HG03025 (cell line): ENCODE data around the gene BCL2L13.
"Not testable (repeated sequence)": the region's sequence is repeated elsewhere in the genome, so short reads cannot be mapped to it uniquely, and the experiment has no call there.

Experiments used
- ATAC-seq: cut with Tn5 transposase; IDR thresholded peaks from one replicate; pipeline ENCODE4 v1.9.1; 2021; ENCODE audit warnings: mild to moderate bottlenecking, moderate library complexity; ENCODE audit not compliant: unreplicated experiment, low FRiP score

Gene BCL2L13

DNA sequence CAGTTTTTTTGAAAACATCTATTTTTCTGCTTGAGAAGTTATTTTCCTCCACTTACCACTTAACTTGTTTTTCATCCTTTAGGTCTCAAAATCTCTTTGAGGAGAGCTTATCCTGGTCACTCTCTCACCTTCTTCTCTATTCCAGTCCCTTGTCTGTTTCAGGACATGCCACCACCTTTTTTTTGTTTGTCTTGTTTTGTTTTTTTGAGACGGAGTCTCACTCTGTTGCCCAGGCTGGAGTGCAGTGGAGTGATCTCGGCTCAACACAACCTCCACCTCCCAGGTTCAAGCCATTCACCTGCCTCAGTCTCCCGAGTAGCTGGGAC is 4.6 kb upstream of the BCL2L13 start:
- no peak for ATAC-seq

DNA sequence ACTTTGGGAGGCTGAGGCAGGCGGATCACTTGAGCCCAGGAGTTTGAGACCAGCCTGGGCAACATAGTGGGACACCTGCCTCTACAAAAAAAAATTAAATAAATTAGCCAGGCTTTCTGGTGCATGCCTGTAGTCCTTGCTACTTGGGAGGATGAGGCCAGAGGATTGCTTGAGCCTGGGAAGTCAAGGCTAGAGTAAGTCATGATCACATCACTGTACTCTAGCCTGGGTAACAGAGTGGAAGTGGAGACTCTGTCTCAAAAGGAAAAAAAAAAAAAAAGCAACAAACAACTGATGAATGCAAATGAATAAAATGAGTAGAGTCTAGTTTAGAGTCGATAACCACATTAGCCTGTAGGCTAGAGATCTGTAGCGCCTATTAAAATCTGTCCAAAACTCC is 3.9 kb upstream of the BCL2L13 start:
- ATAC-seq = no peak

DNA sequence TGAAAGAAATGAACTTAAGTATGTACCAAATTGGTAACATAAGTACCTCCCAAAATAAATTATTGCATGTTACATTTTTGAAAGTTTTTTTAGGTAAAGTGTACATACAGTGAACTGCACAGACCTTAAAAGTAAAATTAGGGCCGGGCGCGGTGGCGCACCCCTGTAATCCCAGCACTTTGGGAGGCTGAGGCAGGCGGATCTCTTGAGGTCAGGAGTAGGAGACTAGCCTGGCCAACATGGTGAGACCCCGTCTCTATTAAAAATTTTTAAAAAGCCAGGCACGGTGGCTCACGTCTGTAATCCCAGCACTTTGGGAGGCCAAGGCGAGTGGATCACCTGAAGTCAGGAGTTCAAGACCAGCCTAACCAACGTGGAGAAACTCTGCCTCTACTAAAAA is 1.7 kb upstream of the BCL2L13 start:
- not testable (repeated sequence) for ATAC-seq

DNA sequence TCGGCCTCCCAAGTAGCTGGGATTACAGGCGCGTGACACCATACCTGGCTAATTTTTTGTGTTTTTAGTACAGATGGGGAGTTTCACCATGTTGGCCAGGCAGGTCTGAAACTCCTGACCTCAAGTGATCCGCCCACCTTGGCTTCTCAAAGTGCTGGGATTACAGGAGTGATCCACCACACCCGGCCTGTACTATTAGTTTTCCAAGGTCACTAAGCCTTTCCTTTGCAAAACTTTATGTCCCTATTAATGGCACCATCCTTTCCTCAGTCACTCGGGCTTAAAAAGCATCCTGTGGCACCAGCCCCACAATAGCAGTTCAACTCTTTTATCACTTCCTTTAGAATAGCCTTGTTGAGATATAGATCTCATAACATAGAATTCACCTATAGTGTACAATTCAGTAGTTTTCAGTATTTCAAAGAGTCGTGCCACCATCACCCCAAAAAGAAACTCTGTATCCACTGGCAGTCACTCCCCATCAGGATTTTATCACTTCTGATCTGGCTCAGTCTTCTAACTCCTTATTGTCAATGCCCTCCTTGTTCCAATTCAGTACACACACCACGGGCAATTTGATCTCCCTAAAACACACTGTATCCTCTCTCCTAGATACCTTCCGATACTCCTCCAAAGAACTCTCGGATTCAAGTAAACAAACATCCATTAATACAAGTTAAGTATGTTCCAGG is 921 bp upstream of the BCL2L13 start:
- ATAC-seq = no peak

DNA sequence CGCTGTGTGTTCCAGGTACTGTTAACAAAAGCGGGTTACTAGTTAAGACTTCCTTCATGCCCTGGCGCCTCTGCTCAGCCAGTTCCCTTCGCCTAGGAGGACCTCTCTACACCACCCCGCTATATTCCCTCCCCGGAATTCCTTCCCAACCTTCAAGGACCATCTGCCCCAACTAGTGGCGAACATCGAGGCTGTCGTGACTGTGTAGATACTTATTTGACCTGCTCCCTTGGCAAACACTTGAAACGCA is 450 bp upstream of the BCL2L13 start:
- ATAC-seq = peak; percentile 6

DNA sequence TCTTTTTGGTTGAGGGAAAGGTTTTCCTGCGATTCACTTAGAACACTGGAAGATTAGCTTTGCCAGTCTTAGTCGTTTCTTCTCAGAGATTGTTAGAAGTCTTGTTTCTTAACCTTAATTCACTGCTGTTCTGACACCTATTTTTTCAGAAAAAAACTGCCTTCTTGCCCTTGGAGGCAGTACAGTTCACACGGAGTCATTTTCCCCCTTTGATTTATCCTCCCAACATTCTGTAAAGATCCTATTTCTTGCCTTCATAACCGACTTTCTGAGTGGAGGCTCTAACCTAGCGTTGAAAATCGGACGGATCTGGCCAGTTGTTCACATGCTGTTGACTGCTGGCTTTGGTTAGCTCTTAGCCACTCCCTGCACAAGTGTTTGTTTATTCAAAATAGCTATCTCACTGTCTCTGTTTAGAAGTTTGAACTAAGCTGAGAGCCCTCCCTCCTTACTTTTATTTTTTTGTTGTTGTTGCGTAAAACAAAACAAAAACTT is 737 bp downstream of the BCL2L13 start:
- no peak for ATAC-seq

DNA sequence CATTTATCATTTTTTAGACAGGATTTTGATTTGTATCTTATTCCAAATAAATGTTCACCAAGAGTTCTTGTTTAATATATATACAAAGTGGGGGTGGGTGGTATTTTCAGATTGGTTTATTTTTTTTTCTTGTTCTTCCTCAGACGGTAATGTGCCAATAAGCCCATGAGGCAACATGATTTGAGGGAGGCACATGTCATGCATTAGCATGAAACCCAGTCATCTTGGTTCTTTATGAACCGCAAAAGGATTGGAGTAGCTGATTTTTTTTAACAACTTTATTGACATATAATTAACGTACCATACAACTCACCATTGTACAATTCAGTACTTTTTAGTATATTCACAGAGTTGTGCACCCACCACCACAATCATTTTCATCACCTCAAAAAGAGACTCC is 2.7 kb downstream of the BCL2L13 start:
- no peak for ATAC-seq

DNA sequence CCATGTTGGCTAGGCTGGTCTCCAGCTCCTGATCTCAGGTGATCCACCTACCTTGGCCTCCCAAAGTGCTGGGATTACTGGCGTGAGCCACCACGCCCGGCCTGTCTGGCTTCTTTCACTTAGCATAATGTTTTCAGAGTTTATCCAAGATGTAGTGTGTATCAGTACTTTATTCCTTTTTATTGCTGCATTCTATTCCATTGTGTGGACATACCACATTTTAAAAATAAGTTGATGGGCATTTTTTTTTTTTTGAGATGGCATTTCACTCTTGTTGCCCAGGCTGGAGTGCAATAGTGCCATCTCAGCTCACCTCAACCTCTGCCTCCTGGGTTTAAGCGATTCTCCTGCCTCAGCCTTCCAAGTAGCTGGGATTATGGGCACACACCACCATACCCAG is 3.8 kb downstream of the BCL2L13 start:
- ATAC-seq = not testable (repeated sequence)

DNA sequence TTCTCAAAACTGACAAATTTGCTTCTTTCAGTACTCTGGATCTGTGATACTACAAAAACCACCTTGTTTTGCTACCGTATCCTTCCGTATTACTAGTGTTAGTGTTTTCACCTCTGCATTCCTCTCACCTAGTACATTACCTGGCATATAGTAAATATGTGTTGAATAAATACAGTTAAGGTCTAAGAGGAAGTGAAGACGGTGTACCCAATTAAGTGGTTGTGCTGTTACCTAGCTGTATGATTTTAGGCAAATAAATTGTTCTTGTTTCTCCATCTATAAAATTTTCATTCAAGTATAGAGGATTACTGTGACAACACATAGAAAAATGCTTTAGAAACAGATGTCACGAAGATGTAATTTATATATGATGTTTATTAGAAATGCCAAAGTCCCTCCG is 8.9 kb downstream of the BCL2L13 start:
- ATAC-seq = no peak

DNA sequence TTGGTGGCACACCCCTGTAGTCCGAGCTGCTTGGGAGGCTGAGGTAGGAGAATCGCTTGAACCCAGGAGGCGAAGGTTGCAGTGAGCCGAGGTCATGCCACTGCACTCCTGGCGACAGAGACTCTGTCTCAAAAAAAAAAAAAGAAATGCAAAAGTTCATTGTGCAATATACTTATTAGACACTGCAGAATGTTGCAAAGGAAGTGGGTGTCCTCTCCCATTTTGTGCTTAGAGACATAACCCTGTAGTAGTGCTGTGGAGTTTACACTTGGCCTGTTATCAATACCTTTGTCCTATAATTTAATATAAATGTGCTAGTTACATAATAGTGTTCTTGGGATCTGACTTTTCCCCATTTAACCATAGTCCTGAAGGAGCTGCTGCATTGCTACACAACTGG is 9.4 kb downstream of the BCL2L13 start:
- ATAC-seq = no peak

DNA sequence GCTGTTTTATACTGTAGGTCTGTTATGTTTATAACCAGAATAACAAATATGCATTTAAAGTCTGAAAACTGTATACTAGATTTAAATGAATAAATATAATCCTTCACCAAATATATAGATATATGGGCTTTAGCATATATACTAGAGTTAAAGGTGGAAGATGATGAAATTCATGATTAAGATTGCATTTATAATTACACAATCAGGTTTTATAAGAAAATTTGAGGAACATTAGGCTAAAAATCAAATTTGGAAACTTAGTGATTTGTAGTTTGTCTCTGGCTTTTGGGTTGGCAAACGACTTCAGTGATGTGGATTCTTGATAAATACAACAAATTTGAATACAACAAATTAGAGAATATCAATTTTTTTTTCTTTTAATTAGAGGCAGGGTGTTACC is 10.0 kb downstream of the BCL2L13 start:
- ATAC-seq = no peak

DNA sequence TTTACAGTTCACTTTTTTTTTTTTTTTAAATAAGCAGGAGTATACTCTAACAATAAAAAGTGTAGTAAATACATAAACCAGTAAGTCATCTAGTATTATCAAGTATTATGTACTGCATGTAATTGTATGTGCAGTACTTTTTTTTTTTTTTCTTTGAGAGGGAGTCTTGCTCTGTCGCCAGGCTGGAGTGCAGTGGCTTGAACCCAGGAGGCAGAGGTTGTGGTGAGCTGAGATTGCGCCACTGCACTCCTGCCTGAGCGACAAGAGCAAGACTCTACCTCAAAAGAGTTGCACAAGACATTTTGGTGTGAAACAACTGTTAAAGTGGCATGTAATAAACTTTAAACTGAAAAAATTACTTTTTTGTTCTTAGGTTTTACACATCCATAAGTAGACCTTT is 16.7 kb downstream of the BCL2L13 start:
- ATAC-seq = no peak

DNA sequence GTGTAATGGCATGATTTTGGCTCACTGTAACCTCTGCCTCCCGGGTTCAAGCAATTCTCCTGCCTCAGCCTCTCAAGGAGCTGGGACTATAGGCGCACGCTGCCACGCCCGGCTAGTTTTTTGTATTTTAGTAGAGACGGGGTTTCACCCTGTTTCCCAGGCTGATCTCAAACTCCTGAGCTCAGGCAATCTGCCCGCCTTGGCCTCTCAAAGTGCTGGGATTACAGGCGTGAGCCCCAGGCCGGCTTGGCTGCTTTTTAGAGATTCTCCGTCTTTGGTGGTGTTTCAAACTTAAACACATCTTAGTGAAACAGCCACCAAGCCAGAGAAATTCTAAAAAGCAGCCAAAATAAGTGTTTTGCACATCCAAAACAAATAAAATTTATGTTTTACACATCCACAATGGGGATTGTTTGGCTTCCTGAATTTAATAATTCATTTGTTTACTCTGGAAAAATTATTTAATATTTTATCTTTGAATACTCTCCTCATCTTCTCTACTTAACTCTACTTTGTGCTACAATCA is 18.4 kb downstream of the BCL2L13 start:
- ATAC-seq = no peak

DNA sequence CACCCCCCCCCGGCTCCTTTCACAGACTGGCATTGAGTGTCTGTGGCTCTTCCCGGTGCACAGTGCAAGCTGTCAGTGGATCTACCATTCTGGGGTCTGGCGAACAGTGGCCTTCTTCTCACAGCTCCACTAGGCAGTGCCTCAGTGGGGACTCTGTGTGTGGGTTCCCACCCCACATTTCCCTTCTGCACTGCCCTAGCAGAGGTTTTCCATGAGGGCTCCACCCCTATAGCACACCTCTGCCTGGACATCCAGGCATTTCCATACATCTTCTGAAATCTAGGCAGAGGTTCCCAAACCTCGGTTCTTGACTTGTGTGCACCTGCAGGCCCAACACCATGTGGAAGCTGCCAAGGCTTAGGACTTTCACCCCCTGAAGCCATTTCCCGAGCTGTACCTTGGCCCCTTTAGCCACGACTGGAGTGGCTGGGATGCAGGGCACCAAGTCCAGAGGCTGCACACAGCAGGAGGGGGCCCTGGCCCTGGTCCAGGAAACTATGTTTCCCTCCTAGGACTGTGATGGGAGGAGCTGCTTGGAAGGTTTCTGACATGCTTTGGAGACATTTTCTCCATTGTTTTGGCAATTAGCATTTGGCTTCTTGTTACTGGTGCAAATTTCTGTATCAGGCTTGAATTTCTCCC is 26.0 kb downstream of the BCL2L13 start:
- ATAC-seq = no peak

DNA sequence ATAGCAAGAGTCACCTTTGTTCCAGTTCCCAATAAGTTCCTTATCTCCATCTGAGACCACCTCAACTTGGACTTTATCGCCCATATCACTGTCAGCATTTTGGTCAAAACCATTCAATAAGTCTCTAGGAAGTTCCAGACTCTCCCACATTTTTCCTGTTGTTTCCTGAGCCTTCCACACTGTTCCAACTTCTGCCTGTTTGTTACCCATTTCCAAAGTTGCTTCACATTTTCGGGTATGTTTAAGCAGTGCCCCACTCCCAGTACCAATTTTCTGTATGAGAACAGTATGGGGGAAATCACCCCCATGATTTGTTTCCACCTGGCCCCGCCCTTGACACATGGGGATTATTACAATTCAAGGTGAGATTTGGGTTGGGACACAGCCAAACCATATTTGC is 26.7 kb downstream of the BCL2L13 start:
- ATAC-seq = no peak

DNA sequence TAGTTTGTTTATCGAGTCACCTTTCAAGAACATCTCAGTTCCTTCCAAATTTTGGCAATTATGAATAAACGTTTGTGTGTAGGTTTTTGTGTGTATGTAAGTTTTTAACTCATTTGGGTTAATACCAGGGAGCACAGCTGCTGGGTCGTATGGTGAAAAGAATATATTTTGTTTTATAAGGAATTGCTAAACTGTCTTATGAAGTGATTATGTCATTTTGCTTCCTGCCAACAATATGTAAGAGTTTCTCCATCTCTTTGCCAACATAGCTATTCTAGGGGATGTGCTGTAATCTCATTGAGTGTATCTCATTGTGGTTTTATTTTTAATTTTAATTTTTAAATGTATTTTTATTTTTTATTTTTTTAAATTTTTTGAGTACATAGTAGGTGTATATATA is 27.3 kb downstream of the BCL2L13 start:
- ATAC-seq = no peak

DNA sequence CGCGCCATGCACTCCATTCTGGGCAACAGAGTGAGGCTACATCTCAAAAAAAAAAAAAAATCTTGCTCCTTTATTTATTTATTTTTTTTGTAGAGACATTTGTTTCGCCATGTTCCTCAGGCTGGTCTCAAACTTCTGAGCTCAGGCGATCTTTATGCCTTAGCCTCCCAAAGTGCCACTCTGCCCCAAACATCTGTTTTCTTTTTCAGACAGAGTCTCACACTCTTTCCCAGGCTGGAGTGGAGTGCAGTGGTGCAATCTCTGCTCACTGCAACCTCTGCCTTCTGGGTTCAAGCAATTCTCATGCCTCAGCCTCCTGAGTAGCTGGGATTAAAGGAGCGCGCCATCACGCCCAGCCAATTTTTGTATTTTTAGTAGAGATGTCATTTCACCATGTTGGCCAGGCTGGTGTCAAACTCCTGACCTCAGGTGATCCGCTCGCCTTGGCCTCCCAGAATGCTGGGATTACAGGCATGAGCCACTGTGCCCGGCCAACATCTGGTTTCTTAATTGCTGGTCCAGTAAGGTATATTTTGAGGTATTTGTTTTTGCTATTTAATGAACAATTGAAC is 33.0 kb downstream of the BCL2L13 start:
- not testable (repeated sequence) for ATAC-seq

DNA sequence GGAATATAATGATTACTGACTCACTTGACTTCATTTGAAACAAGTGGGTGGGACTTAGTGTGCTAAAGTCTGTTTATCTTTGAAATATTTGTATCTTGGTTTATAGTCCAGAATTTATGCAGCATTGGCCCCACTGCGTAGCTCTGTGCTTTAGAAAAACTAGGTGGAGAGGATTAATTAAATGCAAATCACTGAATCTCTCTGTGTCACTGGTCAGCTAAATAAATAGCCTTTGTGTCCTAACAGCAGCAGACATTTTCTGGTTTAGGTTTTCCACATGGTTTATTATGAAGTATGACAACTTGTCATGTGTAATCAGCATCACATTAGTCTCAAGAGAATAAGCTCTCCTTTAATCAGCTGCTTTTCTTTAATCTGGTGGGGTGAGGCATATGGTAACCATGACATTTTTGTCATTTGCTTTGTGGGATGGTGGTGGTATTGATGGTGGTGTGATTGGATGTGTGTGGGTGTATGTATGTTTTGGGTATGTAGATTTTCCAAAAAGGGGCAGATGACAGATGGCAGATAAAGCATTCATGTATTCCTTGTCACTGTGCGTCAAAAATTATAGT is 33.9 kb downstream of the BCL2L13 start:
- no peak for ATAC-seq

DNA sequence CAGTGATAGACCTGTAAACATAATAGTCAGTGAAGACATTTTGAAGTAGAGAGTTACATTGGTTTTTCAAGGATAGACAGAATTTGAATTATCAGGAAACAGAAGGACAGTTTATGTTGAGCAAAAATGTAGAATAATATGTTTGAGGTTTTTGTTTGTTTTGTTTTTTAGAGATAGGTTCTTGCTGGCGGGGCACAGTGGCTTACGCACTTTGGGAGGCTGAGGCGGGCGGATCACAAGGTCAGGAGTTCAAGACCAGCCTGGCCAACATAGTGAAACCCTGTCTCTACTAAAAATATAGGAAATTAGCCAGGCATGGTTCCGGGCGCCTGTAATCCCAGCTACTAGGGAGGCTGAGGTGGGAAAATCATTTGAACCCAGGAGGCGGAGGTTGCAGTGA is 35.6 kb downstream of the BCL2L13 start:
- ATAC-seq = no peak

DNA sequence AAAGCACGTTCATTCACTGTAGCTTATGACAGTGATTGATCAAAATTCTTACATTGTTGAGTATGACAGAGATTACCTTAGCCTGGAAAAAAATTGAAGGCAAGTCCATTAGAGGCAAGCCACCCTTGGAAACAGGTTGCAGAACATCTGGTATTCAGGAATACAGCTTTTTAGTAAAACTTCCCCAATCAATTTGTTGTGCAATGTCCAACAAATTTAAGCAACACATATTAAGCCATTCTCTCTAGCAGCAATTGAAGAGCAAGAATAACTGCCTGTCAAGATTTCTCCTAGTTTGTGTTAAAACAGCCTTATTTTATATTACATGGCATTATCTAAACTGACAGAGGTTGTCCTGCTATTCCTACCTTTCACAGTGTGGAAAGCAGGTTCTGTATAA is 37.0 kb downstream of the BCL2L13 start:
- ATAC-seq = no peak

DNA sequence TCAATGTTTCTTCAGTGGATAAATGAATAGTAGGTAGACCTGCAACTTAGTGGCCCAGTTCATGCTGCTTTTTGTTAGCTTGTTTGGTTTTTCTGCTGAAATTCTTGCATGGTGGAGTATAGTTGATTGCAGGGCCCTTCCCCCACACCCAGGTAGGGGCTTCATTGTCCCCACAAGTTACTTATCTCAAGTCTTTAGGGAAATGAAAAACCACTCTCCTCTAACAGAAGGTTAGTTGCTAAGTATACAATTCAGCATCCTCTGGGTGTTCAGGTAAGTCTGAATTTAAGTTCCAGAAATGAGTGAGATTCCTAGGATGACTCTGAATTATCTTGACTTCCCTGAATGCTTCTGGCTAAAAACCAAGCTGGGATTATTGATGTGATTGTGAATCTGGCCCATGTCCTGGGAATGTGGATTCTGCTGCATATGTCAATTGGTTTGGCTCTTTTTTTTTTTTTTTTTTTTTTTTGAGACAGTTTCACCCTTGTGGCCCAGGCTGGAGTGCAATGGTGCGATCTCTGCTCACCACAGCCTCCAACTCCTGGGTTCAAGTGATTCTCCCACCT is 40.3 kb downstream of the BCL2L13 start:
- no peak for ATAC-seq

DNA sequence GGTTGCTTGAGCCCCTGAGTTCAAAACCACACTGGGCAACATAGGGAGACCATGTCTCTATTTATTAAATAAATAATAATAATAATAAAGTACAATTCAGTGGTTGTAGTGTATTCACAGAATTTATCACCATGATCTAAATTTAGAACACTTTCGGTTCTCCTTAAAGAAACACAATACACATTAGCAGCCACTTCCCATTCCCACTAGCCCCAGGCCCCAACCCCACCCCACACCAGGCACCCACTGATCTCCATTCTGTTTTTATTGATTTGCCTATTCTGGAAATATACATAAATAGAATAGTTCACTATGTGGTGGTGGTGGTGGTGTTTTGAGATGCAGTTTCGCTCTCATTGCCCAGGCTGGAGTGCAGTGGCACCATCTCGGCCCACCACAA is 45.7 kb downstream of the BCL2L13 start:
- ATAC-seq = no peak
